Measurements from ENCODE around the gene EPC2.

GRCh38 chr2:148812306-148812705 lies 167.8 kb downstream of the EPC2 start:
- TF ChIP-seq EZH2 (IDR thresholded peaks at IDR 0.05; ENCODE audit: low read depth, unreplicated experiment) (no peak), POLR2AphosphoS5 (IDR thresholded peaks at IDR 0.05; ENCODE audit: low read depth) (no peak), EZH2phosphoT487 (IDR thresholded peaks at IDR 0.05; ENCODE audit: unreplicated experiment) (no peak), ZNF114 (CRISPR knock-in tag; IDR thresholded peaks at IDR 0.05) (no peak), CREB1 (CRISPR knock-in tag; IDR thresholded peaks at IDR 0.05; ENCODE audit: low read depth) (no peak), ETS1 (IDR thresholded peaks at IDR 0.05) (no peak)
- TF ChIP-seq, protein P1, sequence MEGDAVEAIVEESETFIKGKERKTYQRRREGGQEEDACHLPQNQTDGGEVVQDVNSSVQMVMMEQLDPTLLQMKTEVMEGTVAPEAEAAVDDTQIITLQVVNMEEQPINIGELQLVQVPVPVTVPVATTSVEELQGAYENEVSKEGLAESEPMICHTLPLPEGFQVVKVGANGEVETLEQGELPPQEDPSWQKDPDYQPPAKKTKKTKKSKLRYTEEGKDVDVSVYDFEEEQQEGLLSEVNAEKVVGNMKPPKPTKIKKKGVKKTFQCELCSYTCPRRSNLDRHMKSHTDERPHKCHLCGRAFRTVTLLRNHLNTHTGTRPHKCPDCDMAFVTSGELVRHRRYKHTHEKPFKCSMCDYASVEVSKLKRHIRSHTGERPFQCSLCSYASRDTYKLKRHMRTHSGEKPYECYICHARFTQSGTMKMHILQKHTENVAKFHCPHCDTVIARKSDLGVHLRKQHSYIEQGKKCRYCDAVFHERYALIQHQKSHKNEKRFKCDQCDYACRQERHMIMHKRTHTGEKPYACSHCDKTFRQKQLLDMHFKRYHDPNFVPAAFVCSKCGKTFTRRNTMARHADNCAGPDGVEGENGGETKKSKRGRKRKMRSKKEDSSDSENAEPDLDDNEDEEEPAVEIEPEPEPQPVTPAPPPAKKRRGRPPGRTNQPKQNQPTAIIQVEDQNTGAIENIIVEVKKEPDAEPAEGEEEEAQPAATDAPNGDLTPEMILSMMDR (conservative IDR thresholded peaks at IDR 0.05; ENCODE audit: low read depth in 2 of 2) = no peak
- TF ChIP-seq, protein P2, sequence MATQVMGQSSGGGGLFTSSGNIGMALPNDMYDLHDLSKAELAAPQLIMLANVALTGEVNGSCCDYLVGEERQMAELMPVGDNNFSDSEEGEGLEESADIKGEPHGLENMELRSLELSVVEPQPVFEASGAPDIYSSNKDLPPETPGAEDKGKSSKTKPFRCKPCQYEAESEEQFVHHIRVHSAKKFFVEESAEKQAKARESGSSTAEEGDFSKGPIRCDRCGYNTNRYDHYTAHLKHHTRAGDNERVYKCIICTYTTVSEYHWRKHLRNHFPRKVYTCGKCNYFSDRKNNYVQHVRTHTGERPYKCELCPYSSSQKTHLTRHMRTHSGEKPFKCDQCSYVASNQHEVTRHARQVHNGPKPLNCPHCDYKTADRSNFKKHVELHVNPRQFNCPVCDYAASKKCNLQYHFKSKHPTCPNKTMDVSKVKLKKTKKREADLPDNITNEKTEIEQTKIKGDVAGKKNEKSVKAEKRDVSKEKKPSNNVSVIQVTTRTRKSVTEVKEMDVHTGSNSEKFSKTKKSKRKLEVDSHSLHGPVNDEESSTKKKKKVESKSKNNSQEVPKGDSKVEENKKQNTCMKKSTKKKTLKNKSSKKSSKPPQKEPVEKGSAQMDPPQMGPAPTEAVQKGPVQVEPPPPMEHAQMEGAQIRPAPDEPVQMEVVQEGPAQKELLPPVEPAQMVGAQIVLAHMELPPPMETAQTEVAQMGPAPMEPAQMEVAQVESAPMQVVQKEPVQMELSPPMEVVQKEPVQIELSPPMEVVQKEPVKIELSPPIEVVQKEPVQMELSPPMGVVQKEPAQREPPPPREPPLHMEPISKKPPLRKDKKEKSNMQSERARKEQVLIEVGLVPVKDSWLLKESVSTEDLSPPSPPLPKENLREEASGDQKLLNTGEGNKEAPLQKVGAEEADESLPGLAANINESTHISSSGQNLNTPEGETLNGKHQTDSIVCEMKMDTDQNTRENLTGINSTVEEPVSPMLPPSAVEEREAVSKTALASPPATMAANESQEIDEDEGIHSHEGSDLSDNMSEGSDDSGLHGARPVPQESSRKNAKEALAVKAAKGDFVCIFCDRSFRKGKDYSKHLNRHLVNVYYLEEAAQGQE (IDR thresholded peaks at IDR 0.05; ENCODE audit: unreplicated experiment) = no peak

Measured in GM23338 (cell line).